NCI-H524 treated with DMSO at 0.1 percent for 48 hours (cell line): ENCODE results near the gene TMSB10.
"Not testable (repeated sequence)": the region's sequence is repeated elsewhere in the genome, so short reads cannot be mapped to it uniquely, and the experiment has no call there.

ENCODE experiments used
- DNase-seq: peaks from one replicate; lab custom pipeline; 2025; lab: John Stamatoyannopoulos, UW

Gene TMSB10

DNA sequence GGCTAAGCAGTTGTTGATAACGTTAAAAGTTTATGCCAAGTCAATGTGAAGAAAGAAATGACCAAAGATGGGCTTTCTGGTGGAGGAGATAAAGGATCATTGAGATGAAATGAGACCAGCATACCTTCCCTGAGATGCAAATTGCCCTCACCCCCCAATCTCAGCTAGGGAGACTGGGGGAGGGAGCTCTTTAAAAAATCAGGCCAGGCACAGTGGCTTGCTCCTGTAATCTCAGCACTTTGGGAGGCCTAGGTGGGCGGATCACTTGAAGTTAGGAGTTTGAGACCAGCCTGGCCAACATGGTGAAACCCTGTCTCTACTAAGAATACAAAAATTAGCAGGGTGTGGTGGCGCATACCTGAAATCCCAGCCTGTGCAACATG is 34.6 kb downstream of the TMSB10 start:
- no peak for DNase-seq

DNA sequence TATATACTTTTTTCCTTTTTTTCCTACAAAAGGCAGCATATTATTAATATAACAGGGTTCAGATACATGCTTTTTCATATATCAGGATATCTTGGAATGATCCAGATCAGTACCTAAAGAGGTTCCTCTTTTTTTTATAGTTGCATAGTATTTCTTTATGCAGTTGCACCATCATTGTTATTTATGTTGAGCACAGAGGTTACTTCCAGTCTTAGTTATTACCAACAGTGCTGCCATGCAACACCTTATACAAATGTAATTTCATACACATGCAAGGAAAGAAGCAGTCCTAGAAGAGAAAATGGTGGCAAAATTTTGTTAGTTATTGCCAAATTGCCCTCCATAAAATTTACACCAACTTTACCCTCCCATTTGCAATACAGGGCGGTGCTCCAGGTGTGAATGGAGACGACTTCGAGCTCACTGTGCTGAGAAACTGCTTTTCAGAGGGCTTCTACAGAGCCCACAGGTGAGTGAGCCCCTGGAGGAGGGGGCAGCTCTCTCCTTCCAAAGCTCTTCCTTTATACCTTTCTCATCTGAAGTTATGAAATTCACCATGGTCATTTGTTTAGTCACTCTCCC is 35.5 kb downstream of the TMSB10 start:
- DNase-seq = no peak

DNA sequence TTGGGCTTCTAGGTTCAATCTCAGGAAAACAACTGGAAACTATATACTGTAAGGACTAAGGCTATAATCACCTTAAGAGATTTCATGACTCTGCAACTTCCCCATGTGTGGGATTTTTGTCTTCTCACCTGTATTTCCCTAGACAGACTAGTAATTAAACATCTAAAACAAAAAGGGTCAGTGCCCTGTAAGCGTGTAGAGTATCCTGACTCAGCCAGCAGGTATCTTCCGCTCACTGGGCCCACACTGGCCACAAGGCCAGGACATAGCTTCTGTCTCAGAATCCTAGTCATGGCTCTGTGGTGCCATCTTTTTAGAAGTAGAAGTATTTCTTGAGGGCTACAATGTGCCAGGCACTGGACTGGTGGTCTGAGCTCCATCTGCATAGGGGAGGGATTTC is 36.7 kb downstream of the TMSB10 start:
- DNase-seq = no peak

DNA sequence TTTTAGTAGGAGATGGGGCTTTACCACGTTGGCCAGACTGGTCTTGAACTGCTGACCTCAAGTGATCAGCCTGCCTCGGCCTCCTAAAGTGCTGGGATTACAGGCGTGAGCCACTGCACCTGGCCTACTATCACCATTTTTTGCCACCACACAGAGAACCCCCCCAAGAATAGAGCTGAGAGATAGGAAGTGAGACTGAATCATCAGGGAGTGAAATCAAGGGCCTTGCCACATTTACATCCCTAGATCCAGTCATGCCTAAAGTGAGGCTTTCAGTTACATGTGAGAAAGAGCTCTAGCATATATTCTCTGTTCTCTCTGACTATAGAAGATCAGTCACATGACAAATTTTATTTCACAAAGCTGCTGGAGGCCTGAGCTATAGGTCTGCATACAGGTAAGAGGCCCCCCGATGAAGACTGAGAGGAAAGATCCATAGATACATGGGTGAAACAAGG is 37.5 kb downstream of the TMSB10 start:
- DNase-seq = no peak

DNA sequence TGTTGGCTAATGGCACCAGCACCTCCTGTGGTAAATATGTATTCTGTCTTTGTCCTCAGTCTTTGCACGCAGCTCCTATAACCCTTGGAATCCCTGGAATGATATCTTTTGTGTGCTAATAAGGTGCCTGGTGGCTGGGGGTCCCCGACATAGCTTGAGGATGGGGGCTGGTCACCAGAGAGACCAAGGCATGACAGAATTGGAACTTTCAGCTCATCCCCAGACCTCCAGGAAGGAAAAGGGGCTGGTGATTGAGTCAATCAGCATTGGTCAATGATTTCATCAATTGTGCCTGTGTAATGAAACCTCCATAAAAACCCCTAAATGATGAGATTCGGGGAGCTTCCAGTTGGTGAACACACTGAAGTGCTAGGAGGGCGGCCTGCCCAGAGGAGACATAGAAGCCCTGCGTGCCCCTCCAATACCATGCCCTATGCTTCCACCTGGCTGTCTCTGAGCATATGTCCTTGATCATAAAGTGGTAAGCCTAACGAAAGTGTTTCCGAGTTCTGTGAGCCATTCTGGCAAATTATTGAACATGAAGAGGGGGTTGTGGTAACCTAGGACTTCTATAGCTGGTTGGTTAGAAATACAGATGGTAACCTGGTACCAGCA is 38.9 kb downstream of the TMSB10 start:
- no peak for DNase-seq

DNA sequence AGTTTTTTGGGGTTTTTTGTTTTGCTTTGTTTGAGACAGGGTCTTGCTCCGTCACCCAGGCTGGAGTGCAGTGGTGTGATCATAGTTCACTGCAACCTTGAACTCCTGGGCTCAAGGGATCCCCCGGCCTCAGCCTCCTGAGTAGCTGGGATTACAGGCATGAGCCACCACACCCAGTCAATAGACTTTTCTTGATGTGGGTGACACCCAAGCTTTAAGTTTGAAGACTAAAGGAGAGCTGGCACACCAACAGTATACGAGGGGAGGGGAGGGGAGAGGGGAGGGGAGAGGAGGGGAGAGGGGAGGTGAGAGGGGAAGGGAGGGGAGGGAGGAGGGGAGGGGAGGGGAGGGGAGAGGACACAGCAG is 40.4 kb downstream of the TMSB10 start:
- DNase-seq = not testable (repeated sequence)

DNA sequence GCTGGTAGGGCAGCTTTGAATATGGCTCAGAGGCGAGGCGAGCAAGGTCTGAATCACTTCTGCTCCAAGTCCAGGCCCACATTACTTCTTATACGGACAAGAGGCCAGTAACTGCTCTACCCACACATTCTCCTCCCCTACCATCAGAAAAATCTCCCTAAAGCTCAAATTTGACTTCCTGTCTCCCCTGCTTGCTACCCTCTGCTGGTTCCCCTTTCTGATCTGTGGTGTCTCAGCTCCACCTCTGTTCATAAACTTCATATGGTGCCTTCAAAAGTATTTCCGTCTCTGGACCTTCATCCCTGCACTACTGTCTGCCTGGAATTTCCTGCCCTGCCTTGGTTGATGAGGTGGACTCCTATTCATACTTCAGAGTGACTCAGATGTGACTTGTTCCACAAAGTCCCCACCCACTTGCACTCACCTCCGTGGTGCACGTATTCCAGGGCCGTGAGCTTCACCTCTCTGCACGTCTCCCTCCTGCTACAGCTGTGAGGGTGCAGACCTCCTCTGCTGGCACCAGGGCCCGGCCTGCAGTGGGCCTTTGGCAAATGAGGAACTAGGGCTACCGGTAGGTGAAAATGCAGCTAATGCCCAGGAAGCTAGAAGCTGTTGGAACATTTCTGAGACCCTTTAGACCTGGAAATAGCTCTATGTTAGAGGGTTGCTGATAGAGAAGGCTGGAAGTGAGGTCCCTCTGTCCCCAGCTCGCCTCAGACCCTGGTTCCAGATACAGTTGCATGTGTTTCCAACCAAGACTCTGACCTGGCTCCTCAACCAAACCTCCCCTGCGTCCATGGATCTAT is 41.0 kb downstream of the TMSB10 start:
- no peak for DNase-seq

DNA sequence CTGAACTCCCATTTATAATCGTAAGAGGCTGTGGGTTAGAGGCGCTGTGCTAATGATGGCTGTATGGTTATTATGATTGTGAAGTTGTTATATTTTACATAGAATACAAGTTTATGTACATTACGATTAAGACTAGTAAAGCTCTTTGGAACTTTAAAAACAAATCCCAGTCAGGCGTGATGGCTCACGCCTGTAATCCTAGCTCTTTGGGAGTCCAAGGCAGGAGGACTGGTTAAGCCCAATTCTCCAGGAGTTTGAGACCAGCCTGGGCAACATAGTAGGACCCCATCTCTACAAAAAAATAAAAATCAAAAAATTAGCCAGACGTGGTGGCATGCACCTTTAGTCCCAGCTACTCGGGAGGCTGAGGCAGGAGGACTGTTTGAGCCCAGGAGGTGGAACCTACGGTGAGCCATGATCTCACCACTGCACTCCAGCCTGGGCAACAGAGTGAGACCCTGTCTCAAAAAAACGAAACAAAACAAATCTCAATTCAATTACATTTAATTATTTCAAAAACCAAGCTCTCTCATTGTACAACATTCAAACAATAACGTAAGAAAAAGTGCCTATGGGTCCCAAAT is 41.6 kb downstream of the TMSB10 start:
- no peak for DNase-seq

DNA sequence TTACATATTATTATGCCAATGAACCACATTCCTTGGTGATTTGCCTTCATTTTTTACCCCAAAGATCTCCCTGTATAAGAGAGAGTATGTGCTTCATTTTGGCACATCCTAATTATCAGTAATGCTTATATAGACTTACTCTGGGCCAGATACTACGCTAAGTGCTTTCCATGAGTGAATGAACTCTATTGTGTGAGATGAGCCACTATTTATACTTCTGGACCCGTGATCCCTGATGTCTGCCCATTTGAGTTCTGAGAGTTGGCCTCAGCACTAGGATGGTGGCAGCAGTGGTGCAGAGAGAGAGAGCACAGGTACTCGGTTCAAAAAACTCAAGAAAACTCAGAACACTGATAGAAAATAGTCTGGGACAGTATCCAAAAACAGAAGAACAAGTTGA is 48.1 kb downstream of the TMSB10 start:
- DNase-seq = no peak

DNA sequence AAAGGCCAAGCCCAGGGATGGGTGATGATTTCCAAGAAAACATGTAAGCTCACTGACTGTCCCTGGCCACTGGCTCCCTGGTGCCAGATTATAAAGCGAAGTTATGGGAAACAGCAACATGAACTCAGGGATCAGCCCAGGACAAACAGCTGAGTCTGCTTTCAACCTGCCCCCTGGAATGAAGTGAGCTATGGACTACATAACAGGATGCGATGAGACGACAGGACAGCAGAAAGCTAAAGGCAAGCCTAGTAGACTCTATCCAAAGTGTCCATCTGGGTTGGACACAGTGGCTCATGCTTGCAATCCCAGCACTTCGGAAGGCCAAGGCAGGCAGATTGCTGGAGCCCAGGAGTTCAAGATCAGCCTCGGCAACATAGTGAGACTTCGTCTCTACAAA is 48.9 kb downstream of the TMSB10 start:
- no peak for DNase-seq
